H1 (cell line): ENCODE measurements around the gene DNAJB6. TPM values are rescaled to one million over a fixed set of nuclear protein-coding genes. Genes with fewer than 3 reads are reported as not detected.

ENCODE experiments used
- CBX5 ChIP-seq: fragments of 300-800, 300-1000 bp; sonication (generic); IDR thresholded peaks from 2 replicates; pipeline ENCODE4 v1.7.1; 2016; ENCODE audit warnings: antibody characterized with exemption, low read length, low read depth
- CREB1 ChIP-seq: IDR thresholded peaks from 2 replicates; pipeline ENCODE4 v1.6.1; 2012; ENCODE audit warnings: inconsistent platforms
- EGR1 ChIP-seq: IDR thresholded peaks from 2 replicates; pipeline ENCODE4 v1.6.1; 2011; ENCODE audit warnings: low read depth, low read length, borderline replicate concordance
- KDM1A ChIP-seq: fragments of 200-600, 300-600 bp; sonication (generic); IDR thresholded peaks from 2 replicates; pipeline ENCODE4 v1.7.1; 2016; ENCODE audit warnings: mild to moderate bottlenecking, low read length, borderline replicate concordance
- MAFK ChIP-seq: IDR thresholded peaks from 2 replicates; pipeline ENCODE4 v1.6.1; 2012; ENCODE audit warnings: low read depth, mild to moderate bottlenecking, improper control_type of control experiment, low read length
- NANOG ChIP-seq: IDR thresholded peaks from 2 replicates; pipeline ENCODE4 v1.6.1; 2011; ENCODE audit warnings: low read length, low read depth, mild to moderate bottlenecking, inconsistent platforms; ENCODE audit not compliant: insufficient read depth, poor library complexity, severe bottlenecking
- SIRT6 ChIP-seq: IDR thresholded peaks from one replicate; pipeline ENCODE4 v1.7.1; 2012; ENCODE audit warnings: low read length, inconsistent platforms
- SP1 ChIP-seq: IDR thresholded peaks from 2 replicates; pipeline ENCODE4 v1.6.1; 2011; ENCODE audit warnings: low read depth, low read length
- SUZ12 ChIP-seq: fragments of 200-600 bp; sonication (generic); IDR thresholded peaks from 2 replicates; pipeline ENCODE4 v1.6.1; 2012; ENCODE audit warnings: mild to moderate bottlenecking, inconsistent platforms, low read length, moderate library complexity, mixed read lengths
- polyA plus RNA-seq, 7 experiments: library from polyadenylated mRNA; depleted of rRNA in 3 of 7; stranded (reverse) in 5 of 7; unstranded in 2 of 7; fragments of >200 nt in 5 of 7; fragments of 200-250 nt in 2 of 7; gene quantifications; 1 replicate in 5 of 7; 2 replicates in 1 of 7; 4 replicates in 1 of 7; pipeline versions ENCODE4 v1.2.1 to v1.2.3, GENCODE V29; 2011 to 2013; ENCODE audit warnings: missing spikeins in 2 of 7, mixed read lengths in 2 of 7
- total RNA-seq: library from RNA; stranded (reverse); fragmentation: NEBNext Ultra II Directional; extraction: Animal tissue kit (Norgen Biotek cat#: 25700); gene quantifications from 2 replicates; pipeline ENCODE4 v1.2.1, GENCODE V29; 2021
- TF ChIP-seq, protein P1 (sequence below): fragments of 300-600 bp; sonication (generic); IDR thresholded peaks from 2 replicates; pipeline ENCODE4 v1.7.1; 2012; ENCODE audit warnings: low read length, moderate library complexity, mild to moderate bottlenecking, inconsistent platforms; ENCODE audit not compliant: insufficient replicate concordance
- TF ChIP-seq, protein P2 (sequence below): IDR thresholded peaks from 2 replicates; pipeline ENCODE4 v1.6.1; 2012; ENCODE audit warnings: inconsistent platforms

The DNAJB6 gene
- total and polyA plus RNA-seq, 2 of the 8 experiments (the other 6 are each of a cell fraction or from before 2014, with no cell fraction given): 166 to 295 TPM

DNA sequence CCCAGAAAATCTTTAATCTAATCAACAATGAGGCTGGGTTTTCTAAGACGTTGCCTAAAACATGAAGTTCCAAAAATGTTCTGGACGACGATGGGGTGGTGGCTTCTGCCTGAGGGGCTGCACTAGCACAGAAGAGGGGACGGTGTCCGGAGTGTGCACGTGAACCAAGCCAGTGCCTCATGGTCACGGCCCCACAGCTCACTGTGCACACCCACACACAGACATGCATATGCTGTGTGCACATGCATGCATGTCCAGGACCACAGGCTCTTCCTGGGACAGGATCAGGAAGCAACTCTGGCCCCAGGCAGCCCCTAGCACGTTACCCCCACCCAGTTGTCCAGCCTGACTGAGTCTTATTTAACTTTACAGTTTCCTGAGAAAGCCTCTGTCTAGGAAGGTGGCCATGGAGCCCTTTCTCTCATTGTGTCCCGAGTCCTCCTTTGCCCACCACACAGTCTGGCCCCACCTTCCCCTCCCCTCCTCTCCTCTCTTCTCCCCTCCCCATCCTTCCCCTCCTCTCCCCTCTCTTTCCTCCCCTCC, 100.8 kb downstream of the DNAJB6 start (continued):
- TF ChIP-seq, protein P1, sequence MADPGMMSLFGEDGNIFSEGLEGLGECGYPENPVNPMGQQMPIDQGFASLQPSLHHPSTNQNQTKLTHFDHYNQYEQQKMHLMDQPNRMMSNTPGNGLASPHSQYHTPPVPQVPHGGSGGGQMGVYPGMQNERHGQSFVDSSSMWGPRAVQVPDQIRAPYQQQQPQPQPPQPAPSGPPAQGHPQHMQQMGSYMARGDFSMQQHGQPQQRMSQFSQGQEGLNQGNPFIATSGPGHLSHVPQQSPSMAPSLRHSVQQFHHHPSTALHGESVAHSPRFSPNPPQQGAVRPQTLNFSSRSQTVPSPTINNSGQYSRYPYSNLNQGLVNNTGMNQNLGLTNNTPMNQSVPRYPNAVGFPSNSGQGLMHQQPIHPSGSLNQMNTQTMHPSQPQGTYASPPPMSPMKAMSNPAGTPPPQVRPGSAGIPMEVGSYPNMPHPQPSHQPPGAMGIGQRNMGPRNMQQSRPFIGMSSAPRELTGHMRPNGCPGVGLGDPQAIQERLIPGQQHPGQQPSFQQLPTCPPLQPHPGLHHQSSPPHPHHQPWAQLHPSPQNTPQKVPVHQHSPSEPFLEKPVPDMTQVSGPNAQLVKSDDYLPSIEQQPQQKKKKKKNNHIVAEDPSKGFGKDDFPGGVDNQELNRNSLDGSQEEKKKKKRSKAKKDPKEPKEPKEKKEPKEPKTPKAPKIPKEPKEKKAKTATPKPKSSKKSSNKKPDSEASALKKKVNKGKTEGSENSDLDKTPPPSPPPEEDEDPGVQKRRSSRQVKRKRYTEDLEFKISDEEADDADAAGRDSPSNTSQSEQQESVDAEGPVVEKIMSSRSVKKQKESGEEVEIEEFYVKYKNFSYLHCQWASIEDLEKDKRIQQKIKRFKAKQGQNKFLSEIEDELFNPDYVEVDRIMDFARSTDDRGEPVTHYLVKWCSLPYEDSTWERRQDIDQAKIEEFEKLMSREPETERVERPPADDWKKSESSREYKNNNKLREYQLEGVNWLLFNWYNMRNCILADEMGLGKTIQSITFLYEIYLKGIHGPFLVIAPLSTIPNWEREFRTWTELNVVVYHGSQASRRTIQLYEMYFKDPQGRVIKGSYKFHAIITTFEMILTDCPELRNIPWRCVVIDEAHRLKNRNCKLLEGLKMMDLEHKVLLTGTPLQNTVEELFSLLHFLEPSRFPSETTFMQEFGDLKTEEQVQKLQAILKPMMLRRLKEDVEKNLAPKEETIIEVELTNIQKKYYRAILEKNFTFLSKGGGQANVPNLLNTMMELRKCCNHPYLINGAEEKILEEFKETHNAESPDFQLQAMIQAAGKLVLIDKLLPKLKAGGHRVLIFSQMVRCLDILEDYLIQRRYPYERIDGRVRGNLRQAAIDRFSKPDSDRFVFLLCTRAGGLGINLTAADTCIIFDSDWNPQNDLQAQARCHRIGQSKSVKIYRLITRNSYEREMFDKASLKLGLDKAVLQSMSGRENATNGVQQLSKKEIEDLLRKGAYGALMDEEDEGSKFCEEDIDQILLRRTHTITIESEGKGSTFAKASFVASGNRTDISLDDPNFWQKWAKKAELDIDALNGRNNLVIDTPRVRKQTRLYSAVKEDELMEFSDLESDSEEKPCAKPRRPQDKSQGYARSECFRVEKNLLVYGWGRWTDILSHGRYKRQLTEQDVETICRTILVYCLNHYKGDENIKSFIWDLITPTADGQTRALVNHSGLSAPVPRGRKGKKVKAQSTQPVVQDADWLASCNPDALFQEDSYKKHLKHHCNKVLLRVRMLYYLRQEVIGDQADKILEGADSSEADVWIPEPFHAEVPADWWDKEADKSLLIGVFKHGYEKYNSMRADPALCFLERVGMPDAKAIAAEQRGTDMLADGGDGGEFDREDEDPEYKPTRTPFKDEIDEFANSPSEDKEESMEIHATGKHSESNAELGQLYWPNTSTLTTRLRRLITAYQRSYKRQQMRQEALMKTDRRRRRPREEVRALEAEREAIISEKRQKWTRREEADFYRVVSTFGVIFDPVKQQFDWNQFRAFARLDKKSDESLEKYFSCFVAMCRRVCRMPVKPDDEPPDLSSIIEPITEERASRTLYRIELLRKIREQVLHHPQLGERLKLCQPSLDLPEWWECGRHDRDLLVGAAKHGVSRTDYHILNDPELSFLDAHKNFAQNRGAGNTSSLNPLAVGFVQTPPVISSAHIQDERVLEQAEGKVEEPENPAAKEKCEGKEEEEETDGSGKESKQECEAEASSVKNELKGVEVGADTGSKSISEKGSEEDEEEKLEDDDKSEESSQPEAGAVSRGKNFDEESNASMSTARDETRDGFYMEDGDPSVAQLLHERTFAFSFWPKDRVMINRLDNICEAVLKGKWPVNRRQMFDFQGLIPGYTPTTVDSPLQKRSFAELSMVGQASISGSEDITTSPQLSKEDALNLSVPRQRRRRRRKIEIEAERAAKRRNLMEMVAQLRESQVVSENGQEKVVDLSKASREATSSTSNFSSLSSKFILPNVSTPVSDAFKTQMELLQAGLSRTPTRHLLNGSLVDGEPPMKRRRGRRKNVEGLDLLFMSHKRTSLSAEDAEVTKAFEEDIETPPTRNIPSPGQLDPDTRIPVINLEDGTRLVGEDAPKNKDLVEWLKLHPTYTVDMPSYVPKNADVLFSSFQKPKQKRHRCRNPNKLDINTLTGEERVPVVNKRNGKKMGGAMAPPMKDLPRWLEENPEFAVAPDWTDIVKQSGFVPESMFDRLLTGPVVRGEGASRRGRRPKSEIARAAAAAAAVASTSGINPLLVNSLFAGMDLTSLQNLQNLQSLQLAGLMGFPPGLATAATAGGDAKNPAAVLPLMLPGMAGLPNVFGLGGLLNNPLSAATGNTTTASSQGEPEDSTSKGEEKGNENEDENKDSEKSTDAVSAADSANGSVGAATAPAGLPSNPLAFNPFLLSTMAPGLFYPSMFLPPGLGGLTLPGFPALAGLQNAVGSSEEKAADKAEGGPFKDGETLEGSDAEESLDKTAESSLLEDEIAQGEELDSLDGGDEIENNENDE: no peak
- TF ChIP-seq SP1 (no peak), SIRT6 (no peak), CBX5 (no peak), NANOG (no peak), KDM1A (no peak), CREB1 (no peak), EGR1 (no peak), MAFK (no peak), SUZ12 (no peak)
- TF ChIP-seq, protein P2, sequence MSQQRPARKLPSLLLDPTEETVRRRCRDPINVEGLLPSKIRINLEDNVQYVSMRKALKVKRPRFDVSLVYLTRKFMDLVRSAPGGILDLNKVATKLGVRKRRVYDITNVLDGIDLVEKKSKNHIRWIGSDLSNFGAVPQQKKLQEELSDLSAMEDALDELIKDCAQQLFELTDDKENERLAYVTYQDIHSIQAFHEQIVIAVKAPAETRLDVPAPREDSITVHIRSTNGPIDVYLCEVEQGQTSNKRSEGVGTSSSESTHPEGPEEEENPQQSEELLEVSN: no peak
